ENCODE data around the gene AVEN.

The AVEN gene

GRCh38 chr15:33846862-33847261, 192.1 kb downstream of the AVEN start:
- no peak overlapping the region for H3K27ac ChIP-seq (ENCODE audit: low read length)
- no peaks in the 10 kb centered on the region for H3K9me3 ChIP-seq (ENCODE audit: control insufficient read depth in 1 of 2, low read length in 2 of 2)
- H3K27me3 ChIP-seq (ENCODE audit: low read depth, low read length), result no peaks in the 10 kb centered on the region
- no peaks in the 10 kb centered on the region for H3K4me1 ChIP-seq (ENCODE audit: control insufficient read depth in 1 of 2, insufficient read depth in 2 of 2, low read length in 2 of 2)
- no peaks in the 10 kb centered on the region for H3K36me3 ChIP-seq (ENCODE audit: control insufficient read depth in 1 of 2, insufficient read depth in 2 of 2, low read length in 2 of 2)
- no peak overlapping the region for H3K4me3 ChIP-seq (ENCODE audit: low read depth in 1 of 2, low read length in 2 of 2)

- H3K4me3 ChIP-seq (ENCODE audit: low read depth in 1 of 2, low read length in 2 of 2), result no peak overlapping the region
- no peaks in the 10 kb centered on the region for H3K27me3 ChIP-seq (ENCODE audit: low read depth, low read length)
- H3K4me1 ChIP-seq (ENCODE audit: control insufficient read depth in 1 of 2, insufficient read depth in 2 of 2, low read length in 2 of 2), result no peaks in the 10 kb centered on the region
- H3K27ac ChIP-seq (ENCODE audit: low read length), result no peak overlapping the region
- H3K36me3 ChIP-seq (ENCODE audit: control insufficient read depth in 1 of 2, insufficient read depth in 2 of 2, low read length in 2 of 2), result no peaks in the 10 kb centered on the region
- H3K9me3 ChIP-seq (ENCODE audit: control insufficient read depth in 1 of 2, low read length in 2 of 2), result no peaks in the 10 kb centered on the region
Measured at GRCh38 chr15:33846142-33846541, 192.9 kb downstream of the AVEN start.

- no peaks in the 10 kb centered on the region for H3K27me3 ChIP-seq (ENCODE audit: low read depth, low read length)
- peaks cover 0 to 4% of the 10 kb centered on the region in 2 donors for H3K36me3 ChIP-seq (ENCODE audit: control insufficient read depth in 1 of 2, insufficient read depth in 2 of 2, low read length in 2 of 2)
- no peaks in the 10 kb centered on the region for H3K4me1 ChIP-seq (ENCODE audit: control insufficient read depth in 1 of 2, insufficient read depth in 2 of 2, low read length in 2 of 2)
- H3K9me3 ChIP-seq (ENCODE audit: control insufficient read depth in 1 of 2, low read length in 2 of 2), result no peaks in the 10 kb centered on the region
- H3K4me3 ChIP-seq (ENCODE audit: low read depth in 1 of 2, low read length in 2 of 2), result no peak overlapping the region
- H3K27ac ChIP-seq (ENCODE audit: low read length), result no peak overlapping the region
Measured at GRCh38 chr15:33844597-33844996, 194.4 kb downstream of the AVEN start.

GRCh38 chr15:33844186-33844585, 194.8 kb downstream of the AVEN start:
- Histone ChIP-seq H3K9me3 (ENCODE audit: control insufficient read depth in 1 of 2, low read length in 2 of 2) (no peaks in the 10 kb centered on the region), H3K27me3 (ENCODE audit: low read depth, low read length) (no peaks in the 10 kb centered on the region), H3K4me3 (ENCODE audit: low read depth in 1 of 2, low read length in 2 of 2) (no peak overlapping the region), H3K4me1 (ENCODE audit: control insufficient read depth in 1 of 2, insufficient read depth in 2 of 2, low read length in 2 of 2) (no peaks in the 10 kb centered on the region), H3K36me3 (ENCODE audit: control insufficient read depth in 1 of 2, insufficient read depth in 2 of 2, low read length in 2 of 2) (peaks cover 0 to 8% of the 10 kb centered on the region in 2 donors), H3K27ac (ENCODE audit: low read length) (no peak overlapping the region)

GRCh38 chr15:33840615-33841014, 198.4 kb downstream of the AVEN start:
- H3K9me3 ChIP-seq (ENCODE audit: control insufficient read depth in 1 of 2, low read length in 2 of 2), result no peaks in the 10 kb centered on the region

GRCh38 chr15:33839540-33839939, 199.5 kb downstream of the AVEN start:
- no peak overlapping the region for H3K27ac ChIP-seq (ENCODE audit: low read length)
- H3K27me3 ChIP-seq (ENCODE audit: low read depth, low read length), result no peaks in the 10 kb centered on the region
- H3K9me3 ChIP-seq (ENCODE audit: control insufficient read depth in 1 of 2, low read length in 2 of 2), result no peaks in the 10 kb centered on the region
- no peaks in the 10 kb centered on the region for H3K4me1 ChIP-seq (ENCODE audit: control insufficient read depth in 1 of 2, insufficient read depth in 2 of 2, low read length in 2 of 2)
- H3K36me3 ChIP-seq (ENCODE audit: control insufficient read depth in 1 of 2, insufficient read depth in 2 of 2, low read length in 2 of 2), result peaks cover 0 to 14% of the 10 kb centered on the region in 2 donors
- H3K4me3 ChIP-seq (ENCODE audit: low read depth in 1 of 2, low read length in 2 of 2), result no peak overlapping the region

More at GRCh38 chr15:33840615-33841014, 198.4 kb downstream of the AVEN start:
- Histone ChIP-seq H3K27me3 (ENCODE audit: low read depth, low read length) (no peaks in the 10 kb centered on the region), H3K36me3 (ENCODE audit: control insufficient read depth in 1 of 2, insufficient read depth in 2 of 2, low read length in 2 of 2) (peaks cover 0 to 14% of the 10 kb centered on the region in 2 donors), H3K4me3 (ENCODE audit: low read depth in 1 of 2, low read length in 2 of 2) (no peak overlapping the region), H3K27ac (ENCODE audit: low read length) (no peak overlapping the region), H3K4me1 (ENCODE audit: control insufficient read depth in 1 of 2, insufficient read depth in 2 of 2, low read length in 2 of 2) (no peaks in the 10 kb centered on the region)

- H3K27ac ChIP-seq (ENCODE audit: low read length), result no peak overlapping the region
- H3K36me3 ChIP-seq (ENCODE audit: control insufficient read depth in 1 of 2, insufficient read depth in 2 of 2, low read length in 2 of 2), result peaks cover 0 to 14% of the 10 kb centered on the region in 2 donors
- H3K4me1 ChIP-seq (ENCODE audit: control insufficient read depth in 1 of 2, insufficient read depth in 2 of 2, low read length in 2 of 2), result no peaks in the 10 kb centered on the region
- H3K9me3 ChIP-seq (ENCODE audit: control insufficient read depth in 1 of 2, low read length in 2 of 2), result no peaks in the 10 kb centered on the region
- H3K27me3 ChIP-seq (ENCODE audit: low read depth, low read length), result no peaks in the 10 kb centered on the region
- H3K4me3 ChIP-seq (ENCODE audit: low read depth in 1 of 2, low read length in 2 of 2), result no peak overlapping the region
Measured at GRCh38 chr15:33837294-33837693, 201.7 kb downstream of the AVEN start.

GRCh38 chr15:33834892-33835743, 203.9 kb downstream of the AVEN start:
- Histone ChIP-seq H3K4me1 (ENCODE audit: control insufficient read depth in 1 of 2, insufficient read depth in 2 of 2, low read length in 2 of 2) (no peaks in the 10 kb centered on the region), H3K36me3 (ENCODE audit: control insufficient read depth in 1 of 2, insufficient read depth in 2 of 2, low read length in 2 of 2) (peaks cover 0 to 14% of the 10 kb centered on the region in 2 donors), H3K4me3 (ENCODE audit: low read depth in 1 of 2, low read length in 2 of 2) (no peak overlapping the region), H3K27me3 (ENCODE audit: low read depth, low read length) (no peaks in the 10 kb centered on the region), H3K9me3 (ENCODE audit: control insufficient read depth in 1 of 2, low read length in 2 of 2) (no peaks in the 10 kb centered on the region), H3K27ac (ENCODE audit: low read length) (no peak overlapping the region)

- H3K27me3 ChIP-seq (ENCODE audit: low read depth, low read length), result no peaks in the 10 kb centered on the region
- H3K4me3 ChIP-seq (ENCODE audit: low read depth in 1 of 2, low read length in 2 of 2), result no peak overlapping the region
- no peaks in the 10 kb centered on the region for H3K4me1 ChIP-seq (ENCODE audit: control insufficient read depth in 1 of 2, insufficient read depth in 2 of 2, low read length in 2 of 2)
- H3K36me3 ChIP-seq (ENCODE audit: control insufficient read depth in 1 of 2, insufficient read depth in 2 of 2, low read length in 2 of 2), result no peaks in the 10 kb centered on the region
- peaks cover 0 to 6% of the 10 kb centered on the region in 2 donors for H3K9me3 ChIP-seq (ENCODE audit: control insufficient read depth in 1 of 2, low read length in 2 of 2)
- H3K27ac ChIP-seq (ENCODE audit: low read length), result no peak overlapping the region
Measured at GRCh38 chr15:33831646-33832045, 207.4 kb downstream of the AVEN start.

- Histone ChIP-seq H3K27ac (ENCODE audit: low read length) (no peak overlapping the region), H3K27me3 (ENCODE audit: low read depth, low read length) (no peaks in the 10 kb centered on the region), H3K4me1 (ENCODE audit: control insufficient read depth in 1 of 2, insufficient read depth in 2 of 2, low read length in 2 of 2) (no peaks in the 10 kb centered on the region), H3K36me3 (ENCODE audit: control insufficient read depth in 1 of 2, insufficient read depth in 2 of 2, low read length in 2 of 2) (no peaks in the 10 kb centered on the region), H3K9me3 (ENCODE audit: control insufficient read depth in 1 of 2, low read length in 2 of 2) (peaks cover 0 to 6% of the 10 kb centered on the region in 2 donors), H3K4me3 (ENCODE audit: low read depth in 1 of 2, low read length in 2 of 2) (no peak overlapping the region)
Measured at GRCh38 chr15:33830351-33830750, 208.7 kb downstream of the AVEN start.

GRCh38 chr15:33826201-33826600, 212.8 kb downstream of the AVEN start:
- H3K27me3 ChIP-seq (ENCODE audit: low read depth, low read length), result no peaks in the 10 kb centered on the region
- H3K4me3 ChIP-seq (ENCODE audit: low read depth in 1 of 2, low read length in 2 of 2), result no peak overlapping the region
- H3K9me3 ChIP-seq (ENCODE audit: control insufficient read depth in 1 of 2, low read length in 2 of 2), result peaks cover 0 to 6% of the 10 kb centered on the region in 2 donors
- no peaks in the 10 kb centered on the region for H3K4me1 ChIP-seq (ENCODE audit: control insufficient read depth in 1 of 2, insufficient read depth in 2 of 2, low read length in 2 of 2)
- H3K36me3 ChIP-seq (ENCODE audit: control insufficient read depth in 1 of 2, insufficient read depth in 2 of 2, low read length in 2 of 2), result peaks cover 0 to 4% of the 10 kb centered on the region in 2 donors
- H3K27ac ChIP-seq (ENCODE audit: low read length), result no peak overlapping the region

GRCh38 chr15:33825453-33825852, 213.6 kb downstream of the AVEN start:
- no peaks in the 10 kb centered on the region for H3K4me1 ChIP-seq (ENCODE audit: control insufficient read depth in 1 of 2, insufficient read depth in 2 of 2, low read length in 2 of 2)
- no peaks in the 10 kb centered on the region for H3K27me3 ChIP-seq (ENCODE audit: low read depth, low read length)
- peaks cover 0 to 6% of the 10 kb centered on the region in 2 donors for H3K9me3 ChIP-seq (ENCODE audit: control insufficient read depth in 1 of 2, low read length in 2 of 2)
- no peak overlapping the region for H3K4me3 ChIP-seq (ENCODE audit: low read depth in 1 of 2, low read length in 2 of 2)
- no peak overlapping the region for H3K27ac ChIP-seq (ENCODE audit: low read length)
- peaks cover 0 to 4% of the 10 kb centered on the region in 2 donors for H3K36me3 ChIP-seq (ENCODE audit: control insufficient read depth in 1 of 2, insufficient read depth in 2 of 2, low read length in 2 of 2)
